GM12874 (cell line): Measurements from ENCODE around the gene SDC1.

Experiments
- TF ChIP-seq, protein P1 (sequence below): IDR thresholded peaks from 2 replicates; pipeline ENCODE4 v1.5.1; 2011; ENCODE audit warnings: low read depth, mild to moderate bottlenecking, control low read depth, low read length, moderate library complexity; ENCODE audit not compliant: insufficient read depth

Gene SDC1

GRCh38 chr2:20175931-20176330, 49.0 kb downstream of the SDC1 start:
- TF ChIP-seq, protein P1, sequence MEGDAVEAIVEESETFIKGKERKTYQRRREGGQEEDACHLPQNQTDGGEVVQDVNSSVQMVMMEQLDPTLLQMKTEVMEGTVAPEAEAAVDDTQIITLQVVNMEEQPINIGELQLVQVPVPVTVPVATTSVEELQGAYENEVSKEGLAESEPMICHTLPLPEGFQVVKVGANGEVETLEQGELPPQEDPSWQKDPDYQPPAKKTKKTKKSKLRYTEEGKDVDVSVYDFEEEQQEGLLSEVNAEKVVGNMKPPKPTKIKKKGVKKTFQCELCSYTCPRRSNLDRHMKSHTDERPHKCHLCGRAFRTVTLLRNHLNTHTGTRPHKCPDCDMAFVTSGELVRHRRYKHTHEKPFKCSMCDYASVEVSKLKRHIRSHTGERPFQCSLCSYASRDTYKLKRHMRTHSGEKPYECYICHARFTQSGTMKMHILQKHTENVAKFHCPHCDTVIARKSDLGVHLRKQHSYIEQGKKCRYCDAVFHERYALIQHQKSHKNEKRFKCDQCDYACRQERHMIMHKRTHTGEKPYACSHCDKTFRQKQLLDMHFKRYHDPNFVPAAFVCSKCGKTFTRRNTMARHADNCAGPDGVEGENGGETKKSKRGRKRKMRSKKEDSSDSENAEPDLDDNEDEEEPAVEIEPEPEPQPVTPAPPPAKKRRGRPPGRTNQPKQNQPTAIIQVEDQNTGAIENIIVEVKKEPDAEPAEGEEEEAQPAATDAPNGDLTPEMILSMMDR, result no peak

GRCh38 chr2:20175267-20175666, 49.7 kb downstream of the SDC1 start:
- TF ChIP-seq, protein P1, result no peak

DNA sequence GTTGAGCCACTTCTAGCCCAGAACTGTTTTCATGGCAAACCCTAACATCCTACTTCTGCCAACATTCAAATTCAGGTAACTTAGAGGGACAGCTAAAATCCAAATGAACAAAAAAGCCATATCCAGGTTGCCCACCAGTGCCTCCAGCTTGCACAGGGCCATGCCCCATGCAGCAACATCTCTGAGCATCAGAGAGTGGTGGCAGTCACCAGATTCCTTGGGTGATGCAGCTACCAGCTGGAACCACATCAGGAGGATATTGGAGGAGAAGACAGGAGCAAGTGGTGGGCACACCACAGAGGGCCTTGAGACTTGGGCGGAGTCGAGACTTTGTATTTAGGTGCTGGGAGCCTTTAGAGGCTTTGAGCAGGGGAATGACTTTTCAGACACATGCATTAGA, 50.5 kb downstream of the SDC1 start:
- TF ChIP-seq, protein P1, result no peak

DNA sequence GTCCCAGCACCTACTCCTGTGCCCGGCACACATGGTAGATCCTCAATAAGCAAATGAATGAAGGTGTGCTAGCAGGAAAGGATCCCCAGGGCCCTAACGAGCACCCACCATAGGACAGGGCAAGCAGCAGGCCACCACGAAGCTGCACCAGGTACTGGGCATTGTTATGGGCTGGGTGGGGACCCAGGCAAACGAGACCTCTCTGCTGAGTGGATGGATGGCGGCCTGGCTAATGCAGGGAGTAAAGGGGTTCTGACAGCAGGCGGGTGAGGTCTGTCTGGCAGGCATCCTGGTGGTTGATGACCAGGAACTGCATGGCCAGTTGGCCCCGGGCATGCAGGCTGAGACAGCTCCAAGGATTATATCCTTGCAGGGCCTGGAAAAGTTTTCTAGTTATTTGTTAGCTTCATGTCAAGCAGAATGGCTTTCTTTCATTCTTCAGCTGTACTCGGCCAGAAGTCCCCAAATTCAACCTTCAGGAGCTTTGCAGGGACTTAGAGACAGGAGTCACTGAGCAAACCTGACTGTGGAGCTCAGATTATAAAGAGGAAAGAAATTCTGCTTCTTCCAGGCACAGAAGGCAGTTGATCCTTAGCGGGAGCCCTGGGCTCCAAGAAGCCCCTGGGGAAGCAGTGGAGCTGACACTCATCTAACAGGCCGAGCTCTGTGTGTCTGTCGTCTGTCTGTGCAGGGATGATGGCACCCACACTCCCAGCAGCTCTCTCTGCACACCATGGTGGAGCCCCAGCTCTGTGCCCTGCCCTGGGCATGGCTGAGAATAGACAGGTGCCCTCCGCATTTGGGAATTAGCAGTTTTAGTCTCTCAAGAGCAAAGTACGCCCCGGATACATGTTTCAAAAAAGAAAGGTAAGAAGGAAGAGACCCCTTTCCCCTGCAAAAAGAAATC, 51.2 kb downstream of the SDC1 start:
- TF ChIP-seq, protein P1, result no peak

GRCh38 chr2:20173064-20173463, 51.9 kb downstream of the SDC1 start:
- TF ChIP-seq, protein P1, result no peak

- TF ChIP-seq, protein P1, result no peak
Observed at GRCh38 chr2:20172273-20173055, 52.5 kb downstream of the SDC1 start.

GRCh38 chr2:20171445-20171977, 53.4 kb downstream of the SDC1 start:
- TF ChIP-seq, protein P1, result no peak
